ENCODE results near the gene AHCY.
"Not testable (repeated sequence)": the region's sequence is repeated elsewhere in the genome, so short reads cannot be mapped to it uniquely, and the experiment has no call there.

AHCY gene

GRCh38 chr20:34250005-34250404 is 53.1 kb downstream of the AHCY start:
- H3K27me3 ChIP-seq (ENCODE audit: insufficient read depth, low read length, poor library complexity): no peaks in the 10 kb centered on the region
- H3K4me3 ChIP-seq (ENCODE audit: low read length): no peak overlapping the region
- no peak overlapping the region for H2BK120ac ChIP-seq (ENCODE audit: low read depth, low read length)
- H3K56ac ChIP-seq (ENCODE audit: low read length): no peak overlapping the region
- no peak overlapping the region for H4K5ac ChIP-seq (ENCODE audit: low read length)
- no peak for DNase-seq
- H3K36me3 ChIP-seq (ENCODE audit: control insufficient read depth, insufficient read depth, low read length): no peaks in the 10 kb centered on the region
- no peak overlapping the region for H3K4ac ChIP-seq (ENCODE audit: low read depth, low read length)
- H2BK15ac ChIP-seq (replicated peaks; ENCODE audit: low read depth): no peak overlapping the region
- H3K27ac ChIP-seq (ENCODE audit: low read depth, low read length): no peak overlapping the region
- H3K4me2 ChIP-seq (ENCODE audit: low read length): no peak overlapping the region
- no peak overlapping the region for H3K23ac ChIP-seq (ENCODE audit: low read length)
- no peak overlapping the region for H2BK5ac ChIP-seq (ENCODE audit: low read length)
- no peak overlapping the region for H3K18ac ChIP-seq (ENCODE audit: low read length)
- H3K4me1 ChIP-seq (ENCODE audit: control insufficient read depth, low read depth, low read length): no peaks in the 10 kb centered on the region
- no peaks in the 10 kb centered on the region for H3K79me1 ChIP-seq (ENCODE audit: low read length)
- H3K9ac ChIP-seq (ENCODE audit: low read length): no peak overlapping the region
- no peak overlapping the region for H2AK5ac ChIP-seq (ENCODE audit: low read length)
- H4K8ac ChIP-seq (ENCODE audit: low read depth, low read length): no peak overlapping the region
- no peaks in the 10 kb centered on the region for H3K79me2 ChIP-seq (ENCODE audit: control insufficient read depth, insufficient read depth, low read length)

DNA sequence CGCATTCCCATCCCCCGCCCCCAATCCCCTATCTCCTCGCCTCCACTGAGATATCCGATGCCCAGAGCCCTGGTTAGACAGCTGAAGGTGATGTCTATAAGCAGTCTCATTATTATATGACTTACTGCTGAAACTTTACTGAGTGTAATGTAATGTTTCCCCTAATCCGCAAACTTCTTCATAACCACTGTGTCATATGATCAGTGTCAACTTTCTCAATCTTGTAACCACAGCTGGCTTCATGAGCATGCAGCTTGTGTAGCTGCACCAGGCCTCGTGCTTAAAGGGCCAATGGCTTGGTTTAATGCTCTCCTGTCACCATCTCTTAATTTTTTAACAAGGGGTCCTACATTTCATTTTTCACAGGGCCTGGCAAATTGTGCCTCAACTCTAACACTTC is 53.9 kb downstream of the AHCY start:
- no CpG with 5 or more reads among the region's 6 CpGs for WGBS (ENCODE audit: extremely low coverage, insufficient coverage, low lambda C conversion rate)
- no peak for DNase-seq
- H3K56ac ChIP-seq (ENCODE audit: low read length): no peak overlapping the region

DNA sequence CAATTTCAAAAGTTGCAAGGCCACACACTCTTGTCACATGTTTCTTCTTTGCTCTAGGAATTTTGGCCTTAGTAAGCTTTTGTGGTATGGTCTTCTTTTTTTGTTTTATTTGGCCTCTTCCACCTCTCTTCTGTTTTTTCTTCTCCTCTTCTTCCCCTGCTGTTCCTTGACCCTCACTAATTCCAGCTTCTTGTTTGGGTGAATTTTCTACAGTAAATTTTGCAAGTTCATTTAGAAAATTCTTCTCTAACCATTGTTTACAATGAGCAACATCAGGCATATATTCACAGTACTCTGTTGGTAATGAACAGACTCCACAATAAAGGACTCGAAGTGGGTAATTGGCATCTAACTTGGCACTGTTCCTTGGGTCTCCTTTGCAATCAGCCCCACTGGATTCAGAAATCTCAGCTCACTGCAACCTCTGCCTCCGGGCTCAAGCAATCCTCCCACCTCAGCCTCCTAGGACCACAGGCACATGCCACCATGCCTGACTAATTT is 57.0 kb downstream of the AHCY start:
- no peak overlapping the region for H3K9ac ChIP-seq (ENCODE audit: low read length)
- H3K4me2 ChIP-seq (ENCODE audit: low read length): no peak overlapping the region
- H4K5ac ChIP-seq (ENCODE audit: low read length): no peak overlapping the region
- no peak overlapping the region for H2BK15ac ChIP-seq (replicated peaks; ENCODE audit: low read depth)
- no peaks in the 10 kb centered on the region for H3K36me3 ChIP-seq (ENCODE audit: control insufficient read depth, insufficient read depth, low read length)
- no peak overlapping the region for H3K18ac ChIP-seq (ENCODE audit: low read length)
- H4K8ac ChIP-seq (ENCODE audit: low read depth, low read length): no peak overlapping the region
- no peaks in the 10 kb centered on the region for H3K4me1 ChIP-seq (ENCODE audit: control insufficient read depth, low read depth, low read length)
- no peak for DNase-seq
- no peak overlapping the region for H3K4ac ChIP-seq (ENCODE audit: low read depth, low read length)
- no peak overlapping the region for H3K4me3 ChIP-seq (ENCODE audit: low read length)
- no peak overlapping the region for H3K56ac ChIP-seq (ENCODE audit: low read length)
- no peaks in the 10 kb centered on the region for H3K79me1 ChIP-seq (ENCODE audit: low read length)
- no peaks in the 10 kb centered on the region for H3K79me2 ChIP-seq (ENCODE audit: control insufficient read depth, insufficient read depth, low read length)
- no CpG with 5 or more reads among the region's 2 CpGs for WGBS (ENCODE audit: extremely low coverage, insufficient coverage, low lambda C conversion rate)
- H2AK5ac ChIP-seq (ENCODE audit: low read length): no peak overlapping the region
- no peak overlapping the region for H3K23ac ChIP-seq (ENCODE audit: low read length)
- no peak overlapping the region for H3K27ac ChIP-seq (ENCODE audit: low read depth, low read length)
- no peak overlapping the region for H2BK120ac ChIP-seq (ENCODE audit: low read depth, low read length)
- H2BK5ac ChIP-seq (ENCODE audit: low read length): no peak overlapping the region
- no peaks in the 10 kb centered on the region for H3K27me3 ChIP-seq (ENCODE audit: insufficient read depth, low read length, poor library complexity)

More for the DNA sequence above, 53.9 kb downstream of the AHCY start:
- H3K4me1 ChIP-seq (ENCODE audit: control insufficient read depth, low read depth, low read length): no peaks in the 10 kb centered on the region
- no peaks in the 10 kb centered on the region for H3K27me3 ChIP-seq (ENCODE audit: insufficient read depth, low read length, poor library complexity)
- no peak overlapping the region for H3K18ac ChIP-seq (ENCODE audit: low read length)
- no peak overlapping the region for H3K9ac ChIP-seq (ENCODE audit: low read length)
- no peak overlapping the region for H2BK120ac ChIP-seq (ENCODE audit: low read depth, low read length)
- no peak overlapping the region for H3K4ac ChIP-seq (ENCODE audit: low read depth, low read length)
- H2AK5ac ChIP-seq (ENCODE audit: low read length): no peak overlapping the region
- no peak overlapping the region for H4K8ac ChIP-seq (ENCODE audit: low read depth, low read length)
- no peak overlapping the region for H3K4me2 ChIP-seq (ENCODE audit: low read length)
- no peak overlapping the region for H2BK15ac ChIP-seq (replicated peaks; ENCODE audit: low read depth)
- no peaks in the 10 kb centered on the region for H3K79me2 ChIP-seq (ENCODE audit: control insufficient read depth, insufficient read depth, low read length)
- H4K5ac ChIP-seq (ENCODE audit: low read length): no peak overlapping the region
- no peak overlapping the region for H2BK5ac ChIP-seq (ENCODE audit: low read length)
- H3K79me1 ChIP-seq (ENCODE audit: low read length): no peaks in the 10 kb centered on the region
- H3K4me3 ChIP-seq (ENCODE audit: low read length): no peak overlapping the region
- no peak overlapping the region for H3K27ac ChIP-seq (ENCODE audit: low read depth, low read length)
- H3K23ac ChIP-seq (ENCODE audit: low read length): no peak overlapping the region
- no peaks in the 10 kb centered on the region for H3K36me3 ChIP-seq (ENCODE audit: control insufficient read depth, insufficient read depth, low read length)

DNA sequence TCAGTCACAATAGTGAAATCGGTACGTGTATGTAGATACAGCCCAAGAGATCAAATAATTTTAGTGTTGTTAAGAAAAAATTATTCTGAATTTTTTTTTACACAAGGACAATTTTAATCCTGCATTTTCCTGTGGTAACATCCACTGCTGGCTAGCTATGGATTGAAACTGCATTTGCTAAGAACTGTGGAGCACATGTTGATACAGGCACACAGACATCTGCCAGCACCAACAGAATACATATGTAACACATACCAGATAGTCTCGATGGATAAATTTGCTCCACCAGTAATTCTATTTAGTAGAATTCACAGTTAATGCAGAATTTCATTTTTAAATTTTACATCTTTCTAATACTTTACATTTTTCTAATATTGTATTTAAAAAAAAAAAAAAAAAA is 59.8 kb downstream of the AHCY start:
- no peak overlapping the region for H4K8ac ChIP-seq (ENCODE audit: low read depth, low read length)
- no peak for DNase-seq
- no peak overlapping the region for H2AK5ac ChIP-seq (ENCODE audit: low read length)
- no peak overlapping the region for H3K23ac ChIP-seq (ENCODE audit: low read length)
- H2BK120ac ChIP-seq (ENCODE audit: low read depth, low read length): no peak overlapping the region
- H3K9ac ChIP-seq (ENCODE audit: low read length): no peak overlapping the region
- H3K4me1 ChIP-seq (ENCODE audit: control insufficient read depth, low read depth, low read length): no peaks in the 10 kb centered on the region
- H4K5ac ChIP-seq (ENCODE audit: low read length): no peak overlapping the region
- no peaks in the 10 kb centered on the region for H3K27me3 ChIP-seq (ENCODE audit: insufficient read depth, low read length, poor library complexity)
- no peak overlapping the region for H3K4ac ChIP-seq (ENCODE audit: low read depth, low read length)
- no peaks in the 10 kb centered on the region for H3K79me2 ChIP-seq (ENCODE audit: control insufficient read depth, insufficient read depth, low read length)
- no peak overlapping the region for H3K27ac ChIP-seq (ENCODE audit: low read depth, low read length)
- no CpG with 5 or more reads among the region's 3 CpGs for WGBS (ENCODE audit: extremely low coverage, insufficient coverage, low lambda C conversion rate)
- H3K36me3 ChIP-seq (ENCODE audit: control insufficient read depth, insufficient read depth, low read length): no peaks in the 10 kb centered on the region
- no peak overlapping the region for H3K18ac ChIP-seq (ENCODE audit: low read length)
- H3K4me3 ChIP-seq (ENCODE audit: low read length): no peak overlapping the region
- H3K4me2 ChIP-seq (ENCODE audit: low read length): no peak overlapping the region
- no peak overlapping the region for H3K56ac ChIP-seq (ENCODE audit: low read length)
- no peak overlapping the region for H2BK5ac ChIP-seq (ENCODE audit: low read length)
- no peaks in the 10 kb centered on the region for H3K79me1 ChIP-seq (ENCODE audit: low read length)
- H2BK15ac ChIP-seq (replicated peaks; ENCODE audit: low read depth): no peak overlapping the region

DNA sequence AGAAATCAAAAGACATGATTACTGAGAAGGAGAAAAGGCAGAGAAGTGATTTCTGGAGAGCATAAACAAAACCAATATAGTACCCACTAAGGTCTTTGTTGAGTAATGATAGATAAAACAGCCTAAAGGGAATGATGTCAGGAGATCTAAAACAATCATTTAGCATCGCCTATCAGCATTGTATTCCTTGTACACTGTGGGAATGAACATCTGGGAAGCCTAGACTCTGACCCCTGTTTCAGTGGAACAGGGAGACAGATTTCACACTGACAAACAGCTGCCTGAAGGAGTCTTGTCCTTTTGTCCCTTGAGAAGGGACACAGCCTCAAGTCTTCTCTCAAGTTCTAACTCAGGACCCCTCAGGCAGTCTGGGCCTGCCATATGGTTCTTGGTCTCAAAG is 60.3 kb downstream of the AHCY start:
- DNase-seq: no peak
- no CpG with 5 or more reads among the region's 1 CpG for whole genome bisulfite sequencing (ENCODE audit: extremely low coverage, insufficient coverage, low lambda C conversion rate)
- no peak overlapping the region for H3K27ac ChIP-seq (ENCODE audit: low read depth, low read length)

GRCh38 chr20:34242015-34242414 is 61.1 kb downstream of the AHCY start:
- not testable (repeated sequence) for H2AK5ac ChIP-seq (ENCODE audit: low read length); H3K9ac ChIP-seq (ENCODE audit: low read length); H3K56ac ChIP-seq (ENCODE audit: low read length); H3K4me1 ChIP-seq (ENCODE audit: control insufficient read depth, low read depth, low read length); H2BK15ac ChIP-seq (replicated peaks; ENCODE audit: low read depth); H3K27ac ChIP-seq (ENCODE audit: low read depth, low read length); H3K4me3 ChIP-seq (ENCODE audit: low read length); H3K4ac ChIP-seq (ENCODE audit: low read depth, low read length); H3K23ac ChIP-seq (ENCODE audit: low read length); H2BK5ac ChIP-seq (ENCODE audit: low read length); H4K5ac ChIP-seq (ENCODE audit: low read length); H3K4me2 ChIP-seq (ENCODE audit: low read length); H3K79me1 ChIP-seq (ENCODE audit: low read length); H3K18ac ChIP-seq (ENCODE audit: low read length); H3K36me3 ChIP-seq (ENCODE audit: control insufficient read depth, insufficient read depth, low read length); H3K27me3 ChIP-seq (ENCODE audit: insufficient read depth, low read length, poor library complexity); H2BK120ac ChIP-seq (ENCODE audit: low read depth, low read length); DNase-seq; H3K79me2 ChIP-seq (ENCODE audit: control insufficient read depth, insufficient read depth, low read length); H4K8ac ChIP-seq (ENCODE audit: low read depth, low read length)
- WGBS (ENCODE audit: extremely low coverage, insufficient coverage, low lambda C conversion rate): no CpG with 5 or more reads among the region's 4 CpGs

More for the DNA sequence above, 60.3 kb downstream of the AHCY start:
- H3K4me3 ChIP-seq (ENCODE audit: low read length): no peak overlapping the region
- no peak overlapping the region for H3K4me2 ChIP-seq (ENCODE audit: low read length)
- H3K27me3 ChIP-seq (ENCODE audit: insufficient read depth, low read length, poor library complexity): no peaks in the 10 kb centered on the region
- H3K23ac ChIP-seq (ENCODE audit: low read length): no peak overlapping the region
- no peak overlapping the region for H2BK15ac ChIP-seq (replicated peaks; ENCODE audit: low read depth)
- H2AK5ac ChIP-seq (ENCODE audit: low read length): no peak overlapping the region
- H3K56ac ChIP-seq (ENCODE audit: low read length): no peak overlapping the region
- no peak overlapping the region for H3K9ac ChIP-seq (ENCODE audit: low read length)
- no peaks in the 10 kb centered on the region for H3K4me1 ChIP-seq (ENCODE audit: control insufficient read depth, low read depth, low read length)
- H4K8ac ChIP-seq (ENCODE audit: low read depth, low read length): no peak overlapping the region
- H3K36me3 ChIP-seq (ENCODE audit: control insufficient read depth, insufficient read depth, low read length): no peaks in the 10 kb centered on the region
- no peak overlapping the region for H3K4ac ChIP-seq (ENCODE audit: low read depth, low read length)
- no peak overlapping the region for H3K18ac ChIP-seq (ENCODE audit: low read length)
- no peaks in the 10 kb centered on the region for H3K79me1 ChIP-seq (ENCODE audit: low read length)
- no peak overlapping the region for H2BK120ac ChIP-seq (ENCODE audit: low read depth, low read length)
- no peak overlapping the region for H4K5ac ChIP-seq (ENCODE audit: low read length)
- H3K79me2 ChIP-seq (ENCODE audit: control insufficient read depth, insufficient read depth, low read length): no peaks in the 10 kb centered on the region
- no peak overlapping the region for H2BK5ac ChIP-seq (ENCODE audit: low read length)
